ENCODE results near the gene TCEANC2.

TCEANC2 gene

DNA sequence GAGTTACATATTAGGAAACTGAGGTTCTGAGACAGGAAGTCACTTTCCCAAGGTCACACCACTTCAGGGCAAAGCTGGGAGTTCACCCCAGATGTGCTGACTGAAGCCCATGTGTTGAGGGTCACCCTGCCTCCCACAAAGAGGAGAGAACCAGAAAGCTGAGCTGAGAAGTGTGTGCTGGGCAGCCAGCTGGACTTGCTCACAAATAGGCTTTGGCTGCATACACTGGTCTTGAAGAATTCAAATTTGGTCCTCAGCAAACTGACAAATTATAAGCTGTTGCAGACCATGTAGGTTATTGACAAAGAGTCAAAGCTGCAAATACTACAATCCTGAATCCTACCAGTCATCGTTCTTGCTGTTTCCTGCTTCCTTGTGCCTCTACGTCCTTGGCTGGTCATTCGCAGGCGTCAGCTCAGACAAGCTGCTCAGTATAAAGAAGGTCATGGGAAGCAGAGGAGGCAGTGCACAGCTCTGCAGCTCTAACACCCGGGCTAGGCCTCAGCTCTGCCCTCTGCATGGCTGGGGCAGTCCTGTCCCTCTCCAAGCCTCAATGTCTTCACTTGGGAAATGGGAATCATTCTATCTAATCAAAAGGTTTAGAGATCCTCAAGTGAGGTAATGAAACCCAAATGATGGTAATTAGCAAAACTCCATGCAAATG, 59.4 kb downstream of the TCEANC2 start:
- no peak for DNase-seq

DNA sequence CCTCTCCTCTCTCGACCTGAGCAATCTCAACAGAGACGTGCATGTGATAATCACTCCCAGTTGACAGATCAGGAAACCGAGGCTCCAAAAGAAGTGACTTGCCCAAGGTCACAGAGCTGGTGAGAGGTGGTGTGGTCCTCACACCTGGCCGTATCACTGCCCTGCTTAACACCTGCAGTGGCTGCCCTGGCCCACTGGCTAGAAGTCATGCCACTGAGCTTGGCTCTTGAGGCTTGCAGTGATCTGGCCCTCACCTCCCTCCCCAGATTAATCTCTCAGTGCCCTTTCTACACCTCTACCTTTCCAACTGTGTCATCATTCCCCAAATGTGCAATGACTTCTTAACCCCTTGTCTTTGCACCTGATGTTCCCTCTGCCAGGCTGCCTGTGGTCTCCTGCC, 60.6 kb downstream of the TCEANC2 start:
- no peak for DNase-seq

DNA sequence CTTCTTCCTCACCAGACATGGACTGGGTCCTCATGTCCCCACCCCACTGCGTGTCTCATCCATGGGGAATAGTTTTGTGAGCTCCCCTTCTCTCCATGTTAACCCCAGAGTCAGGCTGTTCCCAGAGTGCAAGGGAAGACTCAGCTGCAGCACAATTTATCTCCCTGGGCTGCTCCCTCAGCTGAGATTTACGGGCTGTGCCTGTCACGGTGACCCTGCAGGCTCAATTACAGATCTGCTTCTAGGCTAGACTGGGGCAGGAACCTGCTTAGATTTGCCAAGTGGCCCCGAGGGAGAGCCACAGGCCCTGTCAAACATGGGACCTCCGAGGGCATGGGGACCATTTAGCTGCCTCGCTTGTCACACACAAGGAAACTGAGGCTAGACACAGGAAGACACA, 61.5 kb downstream of the TCEANC2 start:
- no peak for DNase-seq

DNA sequence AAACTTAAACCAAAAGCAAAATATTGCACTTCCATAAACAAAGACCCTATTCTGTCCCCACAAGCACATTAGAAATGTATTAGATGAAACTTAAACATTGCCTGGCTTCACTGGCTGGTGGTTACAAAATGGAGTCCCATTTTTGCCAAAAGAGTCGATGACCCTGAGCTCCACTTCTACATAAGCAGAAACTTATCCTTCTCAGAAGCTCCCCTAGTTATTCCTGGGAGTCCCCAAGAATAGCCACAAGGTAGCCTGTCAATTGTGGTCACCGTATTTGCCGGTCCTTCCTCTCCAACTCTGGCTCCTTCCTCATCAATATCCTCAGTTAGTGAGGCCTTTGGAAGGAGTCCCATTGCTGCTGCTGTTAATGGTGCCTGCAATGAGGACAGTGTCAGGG, 62.1 kb downstream of the TCEANC2 start:
- no peak for DNase-seq

DNA sequence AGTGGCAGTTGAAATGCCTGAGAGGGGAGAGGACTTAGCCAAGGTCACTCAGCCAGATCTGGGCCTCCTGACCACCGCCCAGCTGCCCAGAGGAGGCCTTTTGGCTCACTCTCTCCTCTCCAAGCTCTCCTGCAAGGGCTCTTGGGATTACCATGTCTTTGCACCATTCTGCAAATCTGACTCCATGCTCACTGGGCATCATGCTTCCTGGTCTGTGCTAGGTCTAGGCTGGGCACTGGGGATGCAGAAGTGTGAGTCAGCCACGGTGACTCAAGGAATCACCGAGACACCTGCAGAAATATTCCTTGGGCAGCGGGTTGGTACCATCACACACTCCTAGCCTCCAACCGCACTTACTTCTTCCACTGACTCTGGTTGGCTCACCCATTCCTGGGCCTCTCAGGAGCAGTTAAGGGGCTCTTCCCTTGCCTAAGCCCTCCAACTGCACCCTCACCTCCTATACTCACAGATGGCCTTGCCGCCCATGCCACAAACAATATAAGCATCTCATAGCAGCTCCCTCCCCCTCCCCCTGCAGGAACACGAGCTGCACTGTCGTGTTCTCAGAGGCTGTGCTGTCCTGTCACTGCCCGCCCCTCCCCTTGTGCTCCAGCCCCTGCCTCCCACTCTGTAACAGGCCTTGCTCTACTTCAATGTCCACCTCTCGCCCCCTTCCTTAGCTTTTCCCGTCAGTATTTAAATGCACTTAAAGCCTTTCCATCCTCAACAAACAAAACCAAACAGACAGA, 64.6 kb downstream of the TCEANC2 start:
- DNase-seq, result peak in 37 of 56 donors; percentile 3 to 70 (median 27)

DNA sequence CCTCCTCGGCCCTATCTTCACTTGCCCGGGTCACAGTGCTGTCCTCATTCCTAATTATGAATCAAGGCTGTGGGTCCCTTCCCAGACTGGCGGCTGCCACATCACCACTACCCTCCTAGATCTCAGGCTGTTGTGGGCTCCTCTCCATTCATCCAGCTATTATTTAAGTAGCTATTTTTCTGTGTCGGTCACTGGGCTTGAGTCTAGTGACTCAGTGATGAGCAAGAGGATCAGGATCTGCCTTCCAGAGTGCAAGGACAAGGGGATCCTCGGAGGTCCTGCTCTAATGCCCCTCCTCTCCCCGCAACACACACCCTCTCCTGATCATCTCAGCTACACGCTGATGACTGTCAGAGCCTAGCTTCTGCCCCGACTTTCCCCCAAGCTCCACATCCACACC, 65.3 kb downstream of the TCEANC2 start:
- peak in 1 of 56 donors; percentile 4 for DNase-seq

DNA sequence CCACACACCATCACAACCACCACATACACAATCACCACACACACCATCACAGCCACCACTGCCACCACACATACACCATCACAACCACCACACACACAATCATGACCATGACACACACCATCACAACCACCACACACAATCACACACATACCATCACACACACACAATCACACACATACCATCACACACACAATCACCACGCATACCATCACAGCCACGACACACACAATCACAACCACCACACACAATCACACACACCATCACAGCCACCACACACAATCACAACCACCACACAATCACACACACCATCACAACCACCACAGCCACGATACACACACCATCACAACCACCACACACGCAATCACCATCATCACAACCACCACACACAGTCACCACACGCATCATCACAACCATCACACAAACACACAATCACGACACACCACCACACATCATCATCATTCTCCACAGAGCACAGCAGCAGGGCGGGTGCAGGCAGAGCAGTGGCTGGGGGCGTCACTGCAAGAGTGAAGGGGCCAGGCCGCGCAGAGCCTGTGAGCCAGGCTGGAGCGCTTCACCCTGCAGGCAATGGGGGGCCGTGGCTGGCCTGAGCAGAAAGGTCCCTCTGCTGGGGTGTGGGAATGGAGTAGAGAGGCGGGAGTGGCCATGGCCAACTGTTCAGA, 66.8 kb downstream of the TCEANC2 start:
- no peak for DNase-seq

DNA sequence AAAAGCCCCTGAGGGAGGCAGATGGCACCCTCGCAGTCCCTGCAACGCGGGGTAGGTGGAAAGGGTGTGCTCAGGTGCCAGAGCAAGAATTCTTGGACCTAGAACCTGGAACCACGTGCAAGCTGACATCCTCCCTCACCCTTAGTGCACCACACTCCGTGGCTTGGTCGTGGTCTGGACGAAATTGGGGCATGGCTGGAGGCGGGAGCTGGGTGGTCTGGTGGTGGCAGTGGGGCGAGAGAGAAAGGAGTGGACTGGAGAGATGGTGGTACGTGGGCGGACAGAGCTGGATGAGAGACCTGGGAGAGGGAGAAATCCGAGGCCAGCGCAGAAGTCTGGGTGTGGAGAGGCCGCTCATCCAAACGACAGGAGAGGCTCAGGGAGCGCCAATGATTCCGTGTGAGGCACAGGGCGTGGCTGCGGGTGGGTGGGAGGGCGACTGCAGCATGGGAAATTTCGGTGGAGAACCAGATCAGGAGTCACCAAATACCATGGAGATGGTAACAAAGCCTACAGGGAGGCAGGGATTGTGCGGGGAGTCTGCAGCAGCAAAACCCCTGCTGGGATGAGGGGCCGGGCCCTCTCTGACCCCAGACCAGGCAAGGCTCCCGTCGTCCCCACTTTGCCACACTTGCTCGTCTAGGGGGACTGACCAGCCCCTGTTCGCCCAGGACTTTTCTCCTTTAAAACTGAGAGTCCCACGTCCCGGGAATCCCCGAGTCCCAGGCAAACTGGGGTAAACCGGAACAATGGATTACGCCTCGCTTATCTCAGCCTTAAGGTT, 67.5 kb downstream of the TCEANC2 start:
- peak in 4 of 56 donors; percentile 4 to 11 (median 8) for DNase-seq

DNA sequence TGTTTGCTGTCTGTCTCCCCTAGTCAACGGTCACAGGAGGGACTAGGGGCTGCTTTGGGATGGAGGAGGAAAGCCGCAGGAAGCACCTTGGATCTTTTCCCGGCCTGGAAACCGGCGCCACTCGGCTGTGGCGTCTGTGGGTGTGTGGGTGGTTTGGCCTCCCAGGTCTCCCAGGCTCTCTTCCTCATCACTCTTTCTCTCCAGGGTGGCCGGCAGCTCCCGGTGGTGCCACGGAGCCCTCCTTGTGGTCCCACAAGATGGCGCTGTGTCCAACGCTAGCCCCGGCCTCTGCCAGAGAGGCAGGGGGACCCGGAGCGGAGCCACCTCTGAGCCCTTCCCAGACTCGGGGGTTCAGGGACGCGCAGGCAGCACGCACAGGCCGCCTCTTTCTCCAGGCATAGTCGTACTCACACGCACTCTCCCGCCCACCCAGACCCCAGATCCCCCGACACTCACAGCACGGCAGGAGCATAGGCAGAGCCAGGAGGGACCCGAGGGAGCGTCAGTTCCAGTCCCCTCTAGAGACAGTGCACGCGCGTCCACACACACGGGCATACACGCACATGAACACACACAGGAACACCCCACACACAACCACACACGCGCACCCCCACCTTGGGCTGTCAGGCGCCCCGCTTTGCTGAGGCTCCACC, 68.2 kb downstream of the TCEANC2 start:
- peak in 54 of 56 donors; percentile 5 to 86 (median 57) for DNase-seq

DNA sequence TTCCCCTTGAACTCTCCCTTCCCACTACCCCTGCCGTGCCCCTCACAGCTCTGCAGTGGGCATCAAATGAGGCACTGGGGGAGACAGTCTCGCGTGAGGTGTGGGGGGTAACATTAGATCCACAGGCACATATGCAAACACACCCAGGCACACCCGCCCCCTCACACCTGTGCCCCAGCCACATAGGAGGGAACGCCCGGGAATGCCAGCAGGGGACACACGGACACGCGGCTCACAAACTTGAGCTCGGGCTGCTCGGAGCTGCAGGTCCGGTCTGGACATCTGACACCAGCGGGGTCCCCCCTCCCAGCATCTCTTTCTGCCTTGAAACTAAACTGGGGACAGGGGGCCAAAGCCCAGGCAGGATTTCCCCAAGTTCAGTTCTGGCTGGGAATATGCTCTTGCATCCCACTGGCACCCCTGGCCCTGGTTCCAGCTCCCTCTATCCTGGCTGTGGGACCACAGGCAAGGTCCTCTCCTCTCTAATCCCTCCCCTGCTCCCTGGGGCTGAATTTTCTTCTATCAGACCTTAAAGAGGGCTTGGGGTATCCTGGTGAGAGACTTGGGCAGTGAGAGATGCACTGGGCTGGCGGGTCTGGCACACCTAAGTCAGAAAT, 68.8 kb downstream of the TCEANC2 start:
- peak in 3 of 56 donors; percentile 23 to 47 (median 31) for DNase-seq

DNA sequence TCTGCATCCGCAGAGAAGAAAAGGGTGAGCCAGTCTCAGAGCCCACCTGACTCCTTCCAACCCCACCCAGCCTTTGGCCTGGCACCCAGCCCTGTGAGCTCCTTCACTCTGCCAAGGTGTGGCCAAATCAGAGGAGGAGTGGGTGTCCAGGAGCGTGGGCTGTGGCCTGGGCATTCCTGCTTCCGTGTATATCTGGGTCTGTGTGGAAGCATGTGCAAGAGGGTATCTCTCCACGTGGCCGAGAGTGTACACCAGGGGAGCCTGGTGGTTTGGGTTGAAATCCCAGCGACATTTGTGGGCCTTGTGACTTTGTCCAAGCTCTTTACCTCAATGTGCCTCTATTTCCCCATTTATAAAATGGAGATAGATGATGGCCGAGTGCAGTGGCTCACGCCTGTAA, 69.6 kb downstream of the TCEANC2 start:
- DNase-seq, result no peak

DNA sequence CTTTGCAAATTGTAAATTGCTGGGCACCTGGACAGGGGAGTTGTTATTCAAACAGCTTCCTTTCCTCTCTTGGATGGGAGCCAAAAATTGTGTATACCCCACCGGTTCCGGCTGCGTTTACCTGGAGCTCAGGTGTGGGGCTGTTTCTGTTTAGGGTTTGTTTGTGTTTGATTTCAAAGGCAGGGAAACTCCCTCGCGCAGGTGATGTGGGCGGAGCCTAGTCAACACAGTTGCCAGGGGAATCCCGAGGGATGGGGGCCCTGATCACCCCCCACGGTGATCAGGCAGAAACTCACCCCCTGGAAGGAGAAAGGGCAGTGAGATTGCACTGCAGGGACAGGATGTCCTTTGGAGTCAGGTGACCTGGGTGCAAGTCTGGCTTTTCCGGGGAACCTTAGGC, 71.1 kb downstream of the TCEANC2 start:
- no peak for DNase-seq

DNA sequence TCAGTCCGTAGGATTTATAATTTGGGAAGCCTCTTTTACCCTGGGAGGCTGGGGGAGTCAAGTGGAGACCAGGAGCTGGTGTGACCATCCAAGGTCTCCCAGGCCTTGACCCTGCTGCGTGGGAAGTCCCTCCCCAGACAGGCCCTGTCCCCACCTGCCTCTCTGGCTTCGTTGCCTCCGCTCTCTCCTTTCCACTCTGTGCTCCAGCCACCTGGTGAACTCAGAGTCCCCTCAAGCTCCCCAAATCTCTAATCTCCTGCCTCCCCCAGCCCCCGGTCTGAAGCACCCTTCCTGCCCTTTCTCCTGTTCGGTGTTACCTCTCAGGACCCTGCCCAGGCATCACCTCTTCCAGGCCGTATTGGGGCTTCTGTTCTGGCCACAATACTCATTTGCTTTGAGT, 71.5 kb downstream of the TCEANC2 start:
- DNase-seq, result no peak

DNA sequence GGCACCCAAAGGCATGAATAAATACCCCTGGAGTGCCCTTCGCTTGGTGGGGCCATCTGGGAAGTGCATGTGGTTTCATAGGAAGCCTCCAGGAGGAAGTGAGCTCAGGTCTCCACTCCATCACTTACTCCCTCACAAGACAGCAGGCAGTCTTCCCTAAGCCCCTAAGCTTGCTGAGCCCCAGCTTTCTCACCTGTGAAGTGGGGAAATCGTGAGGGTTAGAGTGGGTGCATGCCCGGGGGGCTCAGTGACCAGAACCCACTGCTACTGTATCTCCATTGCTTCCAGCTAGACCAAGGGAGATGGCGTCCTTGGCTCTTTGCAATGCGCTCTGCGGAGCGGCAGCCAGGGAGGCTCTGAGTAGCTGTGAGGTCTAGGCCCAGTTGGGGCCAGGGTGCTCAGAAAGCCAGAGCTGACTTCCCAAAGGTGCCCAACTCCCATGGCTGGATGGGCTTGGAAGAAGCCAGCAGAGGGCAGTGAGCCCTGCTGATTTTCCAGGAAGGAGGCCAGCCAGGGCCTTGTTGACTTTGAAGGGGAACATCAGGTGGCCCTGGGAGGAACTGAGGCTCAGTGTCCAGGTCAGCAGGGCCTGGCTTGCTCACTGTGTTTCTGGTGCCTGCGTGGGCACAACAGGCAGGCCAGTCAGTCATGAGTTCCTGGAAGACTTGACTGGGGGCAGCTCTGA, 72.1 kb downstream of the TCEANC2 start:
- peak in 8 of 56 donors; percentile 2 to 42 (median 8) for DNase-seq

DNA sequence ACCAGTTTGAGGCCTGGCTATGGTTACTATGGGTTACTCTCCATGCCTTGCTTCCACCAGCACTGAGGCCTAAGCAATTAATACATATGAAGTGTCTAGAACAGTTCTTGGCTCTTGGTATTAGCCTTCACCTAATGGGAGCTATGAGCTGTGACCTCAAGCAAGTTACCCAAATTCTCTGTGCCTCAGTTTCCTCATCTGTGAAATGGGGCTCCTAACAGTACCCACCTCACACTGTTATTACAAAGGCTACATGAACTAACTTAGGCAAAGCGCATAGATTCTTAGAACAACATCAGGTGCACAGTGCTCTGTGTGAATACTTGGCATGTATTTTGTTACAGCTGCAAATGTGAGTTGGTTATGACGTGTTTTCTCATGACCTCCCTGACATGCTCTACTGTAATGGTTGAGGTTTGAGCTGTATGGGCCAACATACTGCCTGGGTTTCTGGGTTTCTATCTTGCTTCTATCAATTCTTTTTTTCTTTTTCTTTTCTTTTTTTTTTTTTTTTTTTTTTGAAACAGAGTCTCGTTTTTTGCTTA, 72.9 kb downstream of the TCEANC2 start:
- DNase-seq, result no peak

DNA sequence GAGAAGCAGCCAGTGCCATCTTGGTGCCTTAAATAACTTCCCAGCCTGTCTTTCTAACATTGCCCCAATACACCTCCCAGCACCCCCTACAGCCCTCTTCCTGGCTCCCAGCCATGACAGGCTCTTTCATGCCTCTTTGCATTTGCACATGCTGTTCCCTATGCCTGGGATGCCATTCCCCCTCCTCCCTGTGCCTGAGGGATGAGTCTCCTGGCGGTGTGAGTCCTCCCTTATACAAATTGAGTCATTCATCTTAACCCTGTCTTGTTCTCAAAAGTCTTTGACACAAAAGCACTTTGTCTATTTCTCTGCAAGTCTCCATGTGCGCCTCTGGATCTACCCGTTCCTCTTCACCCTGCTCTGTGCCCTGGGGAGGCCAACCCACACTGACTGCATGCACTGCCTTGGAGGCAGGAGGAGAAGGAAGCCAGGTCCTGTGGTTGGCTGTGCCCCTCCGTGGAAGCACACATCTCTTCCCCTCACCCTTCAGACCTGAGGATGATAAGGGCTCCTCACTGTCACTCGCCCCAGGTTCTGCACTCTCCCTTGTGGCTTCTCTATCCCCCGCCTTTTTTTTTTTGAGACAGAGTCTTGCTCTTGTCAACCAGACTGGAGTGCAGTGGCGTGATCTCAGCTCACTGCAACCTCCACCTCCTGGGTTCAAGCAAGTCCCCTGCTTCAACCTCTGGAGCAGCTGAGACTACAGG, 74.3 kb downstream of the TCEANC2 start:
- DNase-seq, result no peak

DNA sequence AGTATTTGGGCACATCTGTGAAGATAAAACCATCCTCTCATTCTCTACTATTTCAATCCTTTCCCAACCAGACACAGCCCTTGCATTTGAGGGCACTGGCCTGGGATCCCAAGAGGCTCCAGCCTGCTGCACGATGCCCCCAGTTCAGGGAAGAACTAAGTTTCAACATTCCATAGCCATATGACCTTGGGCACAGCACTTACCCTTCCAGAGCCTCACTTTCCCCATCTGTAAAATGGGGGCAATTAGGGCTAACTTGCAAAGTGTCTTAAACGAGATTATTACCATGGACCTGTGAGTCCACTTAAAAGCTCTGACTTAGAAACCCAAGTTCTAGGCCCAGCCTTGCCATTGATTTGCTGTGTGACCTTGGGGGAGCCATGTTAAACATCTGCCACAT, 76.5 kb downstream of the TCEANC2 start:
- no peak for DNase-seq

DNA sequence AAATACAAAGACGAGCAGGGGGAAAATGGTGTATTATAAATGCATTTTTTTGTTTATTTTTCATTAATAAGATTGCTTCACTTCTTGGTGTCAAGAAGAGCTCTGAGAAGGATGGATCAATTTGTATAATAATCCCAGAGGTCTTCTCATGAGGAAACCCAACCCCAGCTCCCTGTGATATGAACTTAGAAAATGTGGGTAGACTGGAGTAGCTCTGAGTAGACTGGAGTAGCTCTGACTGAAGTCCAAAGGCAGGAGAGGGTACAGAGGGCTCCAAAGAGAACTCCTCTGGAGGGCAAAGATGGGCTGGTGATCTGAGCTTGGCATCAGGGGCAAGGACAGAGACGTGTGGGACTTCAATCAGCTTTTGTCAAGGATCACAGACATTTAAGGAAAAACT, 78.0 kb downstream of the TCEANC2 start:
- DNase-seq, result no peak

DNA sequence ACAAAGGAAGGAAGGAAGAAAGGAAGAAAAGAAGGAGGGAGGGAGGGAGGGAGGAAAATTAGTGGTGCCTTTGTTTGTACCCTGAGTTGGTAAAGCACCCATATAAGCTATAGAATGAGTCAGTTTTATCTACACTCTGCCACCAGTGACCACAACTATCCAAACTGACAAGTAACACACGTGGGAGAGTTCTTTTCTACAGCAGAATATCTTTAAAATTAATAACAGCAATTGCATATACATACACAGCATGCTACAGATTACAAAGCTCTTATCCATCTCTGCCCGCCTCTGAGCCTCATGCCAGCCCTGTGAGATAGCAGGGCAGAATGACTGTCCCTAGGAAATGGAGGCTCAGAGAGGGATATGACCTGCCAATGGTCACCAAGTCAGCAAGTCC, 79.1 kb downstream of the TCEANC2 start:
- no peak for DNase-seq

Data from nucleus accumbens (tissue), 56 donors.